ENCODE results near the gene EPHB1.

DNA sequence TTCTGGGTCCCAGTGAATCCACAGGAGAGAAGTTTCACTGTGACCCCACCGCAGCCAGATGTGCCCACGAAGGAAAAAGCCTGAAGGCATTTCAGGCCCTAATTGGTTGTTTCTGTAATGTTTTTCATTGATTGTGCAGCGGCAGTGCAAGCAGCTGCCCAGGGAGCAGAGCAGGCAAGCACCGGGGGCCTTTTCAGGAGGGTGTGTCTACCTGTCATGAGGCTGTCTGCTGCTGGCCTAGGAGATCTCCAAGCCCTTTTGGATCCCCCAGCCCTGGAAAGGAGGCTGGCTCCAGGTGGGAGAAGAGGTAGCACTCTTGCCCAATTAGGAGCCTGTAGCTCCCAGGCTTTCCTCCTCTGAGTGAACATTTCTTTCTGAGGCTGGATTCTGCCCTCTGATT, 108.8 kb downstream of the EPHB1 start:
- TF ChIP-seq CTCF (IDR thresholded peaks at IDR 0.05) (no peak), POLR2AphosphoS5 (IDR thresholded peaks at IDR 0.05) (no peak)
